Esophagus muscularis mucosa (tissue), 4 donors: Measurements from ENCODE around the gene CSF1. TPM values are rescaled to one million over a fixed set of nuclear protein-coding genes. Genes with fewer than 3 reads are reported as not detected.

Experiments used
- DNase-seq: peaks from one replicate; pipeline ENCODE4 v3.0.0-alpha.2; 2017; ENCODE audit errors: extremely low spot score
- H3K27ac ChIP-seq, 4 donors: fragments of 200-600 bp; sonication (generic); replicated peaks in 1 of 4; 1 replicate in 3 of 4; 2 replicates in 1 of 4; pipeline ENCODE4 v1.5.1; 2016 to 2019; ENCODE audit warnings: mild to moderate bottlenecking in 1 of 4
- H3K27me3 ChIP-seq, 4 donors: fragments of 200-600 bp; sonication (generic); one replicate each; pipeline versions ENCODE4 v1.5.1 to v1.6.0; 2016 to 2019
- H3K36me3 ChIP-seq, 4 donors: fragments of 200-600 bp; sonication (generic); one replicate each; pipeline ENCODE4 v1.5.1; 2016 to 2019
- H3K4me1 ChIP-seq, 4 donors: fragments of 200-600 bp; sonication (generic); one replicate each; pipeline ENCODE4 v1.5.1; 2016 to 2019
- H3K4me3 ChIP-seq, 4 donors: fragments of 200-600 bp; sonication (generic); 1 replicate in 2 of 4; 2 replicates in 2 of 4; pipeline ENCODE4 v1.5.1; 2016 to 2019; ENCODE audit warnings: mild to moderate bottlenecking in 4 of 4, moderate library complexity in 1 of 4
- H3K9me3 ChIP-seq, 4 donors: fragments of 200-600 bp; sonication (generic); 1 replicate in 3 of 4; 2 replicates in 1 of 4; pipeline ENCODE4 v1.5.1; 2016 to 2019
- EP300 ChIP-seq: sonication (generic); formaldehyde crosslinking; IDR thresholded peaks from one replicate; pipeline ENCODE4 v1.6.1; 2017; ENCODE audit warnings: antibody characterized with exemption
- POLR2A ChIP-seq: fragments of 450-650 bp; IDR thresholded peaks from one replicate; pipeline ENCODE4 v1.6.1; 2017; ENCODE audit warnings: antibody characterized with exemption, moderate library complexity, mild to moderate bottlenecking, low read depth
- POLR2AphosphoS5 ChIP-seq, 2 donors: sonication (generic); formaldehyde crosslinking; IDR thresholded peaks; one replicate each; pipeline ENCODE4 v1.6.1; 2017; ENCODE audit warnings: antibody characterized with exemption in 2 of 2
- WGBS: methylation state at CpG from one replicate; pipeline ENCODE4 v1.1.5; 2018; 5-methylcytosine and 5-hydroxymethylcytosine counted together
- intact Hi-C: fragments of 100-400 bp; cut with DNase I; formaldehyde crosslinking; loops from one replicate; pipeline ENCODE4 v1.15.1; 2023
- total RNA-seq, 4 donors: library from RNA; depleted of rRNA; stranded (reverse); fragments of >200 nt; gene quantifications; one replicate each; pipeline versions ENCODE4 v1.1.0 to v1.2.1, GENCODE V29; 2016
- TF ChIP-seq, protein P1 (sequence below), 3 experiments: fragments of 200-600 bp in 2 of 3; fragments of 450-650 bp in 1 of 3; sonication (generic) in 2 of 3; IDR thresholded peaks; one replicate each; pipeline ENCODE4 v1.5.1; 2017 to 2019; ENCODE audit warnings: antibody characterized with exemption in 3 of 3, mild to moderate bottlenecking in 2 of 3, moderate library complexity in 1 of 3

Gene CSF1
- total RNA-seq, 4 donors from 2014 or later, result 27.0 to 92.6 (median 48.1) TPM

DNA sequence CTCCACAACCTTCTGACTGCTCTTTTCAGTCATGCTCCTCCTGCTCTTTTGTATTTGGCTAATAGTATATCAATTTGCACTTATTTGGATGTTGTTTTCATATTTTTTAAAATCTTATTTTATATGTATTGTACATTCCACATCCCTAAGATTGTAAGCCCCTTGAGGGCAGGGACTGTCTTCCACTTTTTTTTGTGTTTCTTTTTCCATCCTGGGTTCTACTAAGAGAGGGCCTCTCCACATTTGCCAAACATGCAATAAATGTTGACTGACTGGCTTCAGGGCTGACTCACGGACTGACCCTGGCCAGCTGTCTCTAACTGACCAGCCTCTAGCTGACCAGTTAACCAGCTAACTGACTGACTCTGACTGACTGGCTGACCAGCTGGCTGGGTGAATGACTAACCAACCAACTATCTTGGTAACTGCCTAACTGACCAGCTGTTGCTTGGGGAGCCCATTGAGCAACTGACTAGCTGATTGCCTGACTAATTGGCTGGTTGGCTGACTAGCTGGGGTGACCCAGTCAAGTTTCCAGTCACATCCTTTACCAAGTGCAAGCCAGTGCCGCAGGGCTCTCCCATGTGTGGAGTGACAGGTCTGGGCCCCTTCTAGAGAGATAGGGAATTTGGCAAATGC lies 16.1 kb downstream of the CSF1 start:
- Histone ChIP-seq H3K27ac (peak overlapping the region; percentile 76 to 85 (median 84)), H3K36me3 (peaks cover 53 to 78% (median 73%) of the 10 kb centered on the region in 4 donors), H3K4me1 (peaks cover 51 to 82% (median 73%) of the 10 kb centered on the region in 4 donors), H3K9me3 (no peaks in the 10 kb centered on the region), H3K4me3 (no peak overlapping the region), H3K27me3 (no peaks in the 10 kb centered on the region)
- WGBS, result 69% methylated on average over 1 of the region's 2 CpGs
- DNase-seq, result no peak
- intact Hi-C loops, result loop anchor here (5.0 kb wide), 2 partner anchors 56 to 59 kb away; partner anchors contain the start of gene AHCYL1
- TF ChIP-seq POLR2A, result no peak
- TF ChIP-seq POLR2AphosphoS5 (IDR thresholded peaks at IDR 0.05), result peak in 1 of 2 donors; percentile 4
- TF ChIP-seq EP300, result no peak
- TF ChIP-seq, protein P1, sequence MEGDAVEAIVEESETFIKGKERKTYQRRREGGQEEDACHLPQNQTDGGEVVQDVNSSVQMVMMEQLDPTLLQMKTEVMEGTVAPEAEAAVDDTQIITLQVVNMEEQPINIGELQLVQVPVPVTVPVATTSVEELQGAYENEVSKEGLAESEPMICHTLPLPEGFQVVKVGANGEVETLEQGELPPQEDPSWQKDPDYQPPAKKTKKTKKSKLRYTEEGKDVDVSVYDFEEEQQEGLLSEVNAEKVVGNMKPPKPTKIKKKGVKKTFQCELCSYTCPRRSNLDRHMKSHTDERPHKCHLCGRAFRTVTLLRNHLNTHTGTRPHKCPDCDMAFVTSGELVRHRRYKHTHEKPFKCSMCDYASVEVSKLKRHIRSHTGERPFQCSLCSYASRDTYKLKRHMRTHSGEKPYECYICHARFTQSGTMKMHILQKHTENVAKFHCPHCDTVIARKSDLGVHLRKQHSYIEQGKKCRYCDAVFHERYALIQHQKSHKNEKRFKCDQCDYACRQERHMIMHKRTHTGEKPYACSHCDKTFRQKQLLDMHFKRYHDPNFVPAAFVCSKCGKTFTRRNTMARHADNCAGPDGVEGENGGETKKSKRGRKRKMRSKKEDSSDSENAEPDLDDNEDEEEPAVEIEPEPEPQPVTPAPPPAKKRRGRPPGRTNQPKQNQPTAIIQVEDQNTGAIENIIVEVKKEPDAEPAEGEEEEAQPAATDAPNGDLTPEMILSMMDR (IDR thresholded peaks at IDR 0.05), result no peak

DNA sequence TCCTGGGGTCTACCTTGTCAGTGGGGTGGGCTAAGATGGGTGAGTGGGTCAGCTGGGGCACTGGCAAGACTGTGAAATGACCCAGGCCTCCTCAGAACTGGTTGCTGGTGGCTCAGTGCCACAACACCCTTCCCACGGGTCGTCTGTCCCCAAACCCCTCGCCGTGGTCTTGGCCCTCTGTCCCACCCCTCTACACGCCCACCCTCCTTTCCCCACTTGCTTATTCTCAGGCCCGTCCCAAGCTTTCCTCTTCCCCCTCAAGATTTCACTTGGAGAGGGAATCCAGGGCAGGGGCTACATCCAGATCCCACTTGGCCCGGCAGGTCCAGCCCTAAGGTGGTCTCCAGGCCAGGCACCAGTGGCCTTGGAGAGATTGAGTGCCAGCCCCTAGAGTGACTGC lies 16.7 kb downstream of the CSF1 start:
- no peak overlapping the region for H3K4me3 ChIP-seq
- no peaks in the 10 kb centered on the region for H3K9me3 ChIP-seq
- DNase-seq, result no peak
- H3K4me1 ChIP-seq, result peaks cover 51 to 78% (median 70%) of the 10 kb centered on the region in 4 donors
- H3K27me3 ChIP-seq, result no peaks in the 10 kb centered on the region
- 80% methylated on average over 6 of the region's 7 CpGs for whole genome bisulfite sequencing
- H3K36me3 ChIP-seq, result peaks cover 47 to 72% (median 67%) of the 10 kb centered on the region in 4 donors
- intact Hi-C loops, result loop anchor here (5.0 kb wide), 2 partner anchors 55 to 60 kb away; partner anchors contain the start of gene AHCYL1
- no peak for TF ChIP-seq POLR2A
- TF ChIP-seq POLR2AphosphoS5 (IDR thresholded peaks at IDR 0.05), result no peak
- TF ChIP-seq, protein P1 (IDR thresholded peaks at IDR 0.05), result no peak
- TF ChIP-seq EP300, result no peak
- peak overlapping the region; percentile 76 to 85 (median 84) for H3K27ac ChIP-seq

DNA sequence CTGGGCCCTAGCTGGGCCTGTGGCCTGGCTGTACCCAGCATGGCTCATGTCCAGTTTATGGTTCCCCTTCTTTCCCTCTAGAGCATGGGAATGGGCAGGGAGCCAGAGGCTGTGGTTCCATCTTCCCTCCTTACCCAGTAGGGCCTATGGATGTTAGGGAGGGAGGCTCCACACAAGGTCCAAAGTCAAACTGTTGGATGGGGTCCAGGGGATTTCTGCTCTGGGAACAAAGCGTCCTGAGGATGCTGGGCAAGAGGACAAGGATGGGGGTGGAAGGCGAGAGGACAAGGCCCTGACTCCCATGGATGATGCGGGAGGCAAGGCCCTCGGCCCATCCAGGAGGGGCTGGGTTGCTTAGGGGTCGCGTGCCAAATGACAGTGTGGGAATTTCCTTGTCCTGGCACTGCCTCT lies 17.3 kb downstream of the CSF1 start:
- Histone ChIP-seq H3K36me3 (peaks cover 41 to 66% (median 62%) of the 10 kb centered on the region in 4 donors), H3K9me3 (no peaks in the 10 kb centered on the region), H3K4me3 (no peak overlapping the region), H3K4me1 (peaks cover 51 to 72% (median 68%) of the 10 kb centered on the region in 4 donors), H3K27ac (peak overlapping the region; percentile 76 to 85 (median 84)), H3K27me3 (no peaks in the 10 kb centered on the region)
- WGBS, result 32% methylated on average over 6 of the region's 6 CpGs
- TF ChIP-seq POLR2AphosphoS5 (IDR thresholded peaks at IDR 0.05), result peak; percentile 82 to 87
- no peak for TF ChIP-seq POLR2A
- peak; percentile 55 for TF ChIP-seq EP300
- TF ChIP-seq, protein P1 (IDR thresholded peaks at IDR 0.05), result no peak
- intact Hi-C loops, result loop anchor here (5.0 kb wide), 2 partner anchors 54 to 61 kb away; partner anchors contain the start of gene AHCYL1
- DNase-seq, result peak; percentile 95

DNA sequence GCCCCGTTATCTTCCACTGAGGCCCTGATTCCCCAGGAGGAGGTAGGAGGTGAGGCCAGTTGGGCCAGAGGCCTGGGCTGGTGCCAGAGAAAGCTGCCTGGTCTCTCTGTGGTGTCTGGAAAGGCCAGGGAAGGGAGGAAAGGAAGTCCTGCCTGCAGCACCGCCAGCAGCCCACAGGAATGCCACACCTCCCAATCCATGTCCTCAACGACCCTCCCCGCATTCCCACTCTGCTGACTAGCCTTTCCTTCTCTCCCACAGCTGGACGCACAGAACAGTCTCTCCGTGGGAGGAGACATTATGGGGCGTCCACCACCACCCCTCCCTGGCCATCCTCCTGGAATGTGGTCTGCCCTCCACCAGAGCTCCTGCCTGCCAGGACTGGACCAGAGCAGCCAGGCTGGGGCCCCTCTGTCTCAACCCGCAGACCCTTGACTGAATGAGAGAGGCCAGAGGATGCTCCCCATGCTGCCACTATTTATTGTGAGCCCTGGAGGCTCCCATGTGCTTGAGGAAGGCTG lies 18.0 kb downstream of the CSF1 start:
- no peak for DNase-seq
- Histone ChIP-seq H3K4me1 (peaks cover 51 to 74% (median 65%) of the 10 kb centered on the region in 4 donors), H3K36me3 (peaks cover 35 to 59% (median 54%) of the 10 kb centered on the region in 4 donors), H3K9me3 (no peaks in the 10 kb centered on the region), H3K27me3 (no peaks in the 10 kb centered on the region), H3K4me3 (no peak overlapping the region), H3K27ac (peak overlapping the region; percentile 76 to 85 (median 84))
- intact Hi-C loops, result loop anchor here (5.0 kb wide), 2 partner anchors 54 to 61 kb away; partner anchors contain the start of gene AHCYL1
- 51% methylated on average over 8 of the region's 8 CpGs for whole genome bisulfite sequencing
- TF ChIP-seq, protein P1 (IDR thresholded peaks at IDR 0.05), result no peak
- TF ChIP-seq POLR2AphosphoS5 (IDR thresholded peaks at IDR 0.05) (no peak), EP300 (no peak), POLR2A (no peak)
